Fibroblast of skin of right biceps (primary cell): ENCODE results near the gene SLC10A6.

Experiments used
- DNase-seq: peaks from one replicate; pipeline ENCODE4 v3.0.0-alpha.2; 2013

SLC10A6 gene

DNA sequence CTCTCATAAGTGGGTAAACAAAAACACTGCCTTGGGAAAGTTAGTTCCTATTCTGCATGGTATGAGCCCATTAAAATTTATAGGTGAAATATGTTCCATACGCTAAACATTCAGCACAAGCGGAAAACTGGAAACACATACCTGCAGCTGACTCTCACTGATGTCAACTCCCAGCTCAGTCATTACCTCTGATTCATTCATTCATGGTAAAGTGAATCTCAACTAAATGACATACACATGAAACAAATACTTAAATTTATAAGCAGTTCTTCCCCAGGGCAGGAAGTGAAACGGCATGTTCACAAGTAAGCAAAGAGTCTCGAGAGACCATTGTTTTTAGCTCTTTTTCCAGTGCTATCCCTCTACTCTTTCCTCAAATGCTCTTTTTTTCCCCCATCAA lies 1.6 kb downstream of the SLC10A6 start:
- DNase-seq = no peak

DNA sequence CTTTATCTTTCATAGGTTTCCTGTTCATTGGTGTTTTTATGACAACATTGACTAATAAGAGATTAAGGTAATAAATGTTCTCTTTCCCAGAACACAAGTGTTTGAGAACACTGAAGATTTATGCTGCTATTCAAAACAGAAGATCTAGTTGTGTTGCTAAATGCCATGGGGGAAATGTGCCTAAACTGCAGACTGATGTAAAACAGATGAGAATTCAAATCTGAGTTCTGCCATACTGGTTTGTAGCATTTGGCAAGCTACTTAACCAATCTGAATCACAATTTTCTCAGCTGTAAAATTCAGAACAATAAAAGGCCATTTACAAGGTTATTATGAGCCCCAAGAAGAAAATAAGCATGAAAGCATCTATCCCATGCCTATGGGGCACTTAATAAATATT lies 2.3 kb downstream of the SLC10A6 start:
- no peak for DNase-seq

DNA sequence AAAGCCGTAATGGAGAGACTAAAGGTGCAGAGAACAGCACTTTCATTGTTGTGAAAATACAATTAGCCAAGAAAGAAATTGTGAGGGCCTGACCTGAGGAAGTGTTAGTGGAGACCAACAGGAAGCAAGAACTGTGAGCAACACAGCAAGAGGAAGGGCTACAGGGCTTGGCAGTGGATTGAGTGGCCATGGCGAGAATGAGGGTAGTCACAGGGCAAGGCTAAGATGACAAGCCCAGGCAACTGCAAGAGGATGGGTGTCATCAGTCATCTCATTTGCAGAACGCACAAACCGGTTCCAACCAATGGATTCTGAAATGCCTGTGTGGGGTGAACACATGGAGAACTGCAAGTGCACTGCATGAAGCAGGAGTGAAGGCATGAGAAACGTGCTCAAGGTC lies 3.6 kb downstream of the SLC10A6 start:
- DNase-seq = no peak

DNA sequence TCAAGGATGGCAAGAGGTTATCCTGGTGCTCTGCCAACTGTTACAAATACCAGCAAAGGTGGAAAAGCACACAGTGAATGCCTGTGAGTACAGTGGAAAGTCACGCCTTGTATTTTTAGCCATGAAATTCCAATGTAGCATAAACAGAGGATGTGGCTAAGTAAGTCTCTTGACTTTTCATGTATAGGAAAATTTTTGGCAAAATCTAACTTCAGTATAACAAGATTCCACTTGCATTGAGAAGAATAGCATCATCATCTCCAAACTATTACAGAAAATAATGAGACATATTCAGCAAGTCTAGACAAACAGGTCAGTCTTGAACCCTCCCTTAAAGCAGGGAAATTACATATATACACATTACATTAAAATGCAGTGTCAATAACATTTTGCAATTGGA lies 7.9 kb downstream of the SLC10A6 start:
- DNase-seq = peak; percentile 40

DNA sequence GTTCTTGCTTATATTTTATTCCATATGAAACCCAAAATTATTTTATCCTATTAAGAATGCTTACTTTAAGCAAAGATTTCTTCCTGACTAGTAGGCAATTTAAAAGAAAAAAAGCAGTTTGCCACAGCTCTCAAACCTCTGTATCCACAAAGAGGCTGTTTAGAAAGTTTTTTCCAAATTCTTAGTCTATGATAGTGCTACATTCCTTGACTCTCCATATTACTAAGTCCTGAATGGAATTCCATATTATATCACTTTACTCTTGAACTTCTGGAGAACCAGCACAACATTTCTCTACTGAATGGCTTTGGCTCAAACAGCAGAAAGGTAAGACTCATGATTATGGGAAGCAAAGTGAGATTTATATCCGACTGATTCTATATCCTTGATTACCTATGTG lies 8.3 kb downstream of the SLC10A6 start:
- peak; percentile 46 for DNase-seq

DNA sequence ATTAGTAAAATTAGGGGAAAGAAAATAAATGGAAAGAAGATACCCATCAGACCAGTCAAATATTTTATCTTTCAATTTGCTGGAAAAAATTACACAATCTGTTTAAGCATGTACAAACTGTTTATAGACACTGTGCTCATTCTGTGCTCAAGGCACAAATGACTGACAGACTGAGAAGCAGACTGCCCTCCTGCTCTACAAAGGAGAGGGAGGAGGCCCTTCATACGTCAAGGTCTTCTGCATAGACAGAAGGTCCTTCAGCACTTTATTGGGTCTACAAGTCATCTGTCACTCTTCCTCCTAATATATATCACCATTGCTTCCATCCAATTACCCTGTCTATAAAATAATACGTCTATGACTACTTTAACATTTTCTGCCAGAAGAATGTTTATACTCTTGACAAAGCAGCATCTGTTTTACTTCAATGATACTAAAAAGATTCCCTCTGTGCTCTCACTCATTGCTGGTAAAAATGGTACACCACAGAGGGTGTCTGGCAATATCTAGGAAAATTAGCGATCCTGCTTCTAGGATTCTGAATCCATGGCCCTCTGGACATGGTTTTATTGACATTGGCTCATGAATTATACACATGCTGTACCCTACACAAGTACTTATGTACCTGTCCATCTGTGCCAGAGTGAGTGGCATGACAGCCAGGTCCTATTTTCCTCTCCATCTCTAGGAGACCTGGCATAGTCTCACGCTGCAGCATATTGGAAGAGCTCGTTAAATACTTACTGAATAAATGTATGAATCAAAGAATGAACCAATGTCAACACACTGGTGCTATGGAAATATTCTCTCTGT lies 11.3 kb downstream of the SLC10A6 start:
- DNase-seq = no peak

DNA sequence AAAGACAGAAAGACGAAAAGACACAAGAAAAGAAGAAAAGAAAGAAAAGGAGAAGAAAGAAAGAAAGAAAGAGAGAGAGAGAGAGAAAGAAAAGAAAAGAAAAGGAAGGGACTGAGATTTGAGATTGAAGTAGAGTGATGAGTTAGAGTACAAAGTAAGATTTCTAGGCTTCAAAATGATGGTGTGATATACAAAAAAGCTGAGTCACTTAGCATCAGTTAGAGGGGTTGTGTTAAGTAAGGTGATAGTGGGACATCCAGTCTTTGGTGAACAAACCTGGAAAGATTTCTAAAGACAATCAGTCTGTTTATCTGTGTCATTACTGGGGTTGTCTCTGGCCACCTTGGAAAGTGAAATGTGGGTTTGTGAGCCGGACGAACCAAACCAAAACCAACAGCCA lies 13.5 kb downstream of the SLC10A6 start:
- no peak for DNase-seq

DNA sequence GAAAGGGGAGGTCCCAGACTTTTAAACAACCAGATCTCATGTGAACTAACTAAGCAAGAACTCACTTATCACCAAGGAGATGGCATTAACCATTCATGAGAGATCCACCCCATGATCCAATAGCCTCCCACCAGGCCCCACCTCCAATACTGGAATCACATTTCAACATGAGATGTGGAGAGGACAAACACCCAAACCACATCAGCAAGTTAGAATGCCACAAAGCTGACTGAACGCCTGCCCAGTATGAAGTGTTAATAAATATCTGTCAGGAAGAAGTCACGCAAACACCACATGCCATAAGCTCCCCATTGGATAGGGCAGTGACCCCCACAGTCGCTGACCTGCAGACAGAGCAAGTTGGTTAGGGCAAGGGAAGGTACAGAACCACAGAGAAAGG lies 14.3 kb downstream of the SLC10A6 start:
- peak; percentile 80 for DNase-seq

DNA sequence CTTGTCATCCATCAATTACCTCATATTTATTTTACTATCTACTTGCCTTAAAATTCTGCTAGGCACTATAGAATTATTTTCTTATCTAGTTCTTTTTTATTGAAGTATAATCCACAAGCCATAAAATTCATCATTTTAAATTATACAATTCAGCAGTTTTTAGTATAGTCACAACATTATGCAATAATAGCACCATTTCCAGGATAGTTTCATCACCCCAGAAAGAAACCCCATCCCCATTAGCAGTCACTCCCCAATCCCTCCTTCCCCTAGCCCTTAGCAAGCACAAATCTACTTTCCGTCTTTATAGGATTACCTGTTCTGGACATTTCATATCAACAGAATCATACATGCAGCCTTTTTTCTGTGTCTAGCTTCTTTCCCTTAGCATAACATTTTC lies 15.6 kb downstream of the SLC10A6 start:
- no peak for DNase-seq

DNA sequence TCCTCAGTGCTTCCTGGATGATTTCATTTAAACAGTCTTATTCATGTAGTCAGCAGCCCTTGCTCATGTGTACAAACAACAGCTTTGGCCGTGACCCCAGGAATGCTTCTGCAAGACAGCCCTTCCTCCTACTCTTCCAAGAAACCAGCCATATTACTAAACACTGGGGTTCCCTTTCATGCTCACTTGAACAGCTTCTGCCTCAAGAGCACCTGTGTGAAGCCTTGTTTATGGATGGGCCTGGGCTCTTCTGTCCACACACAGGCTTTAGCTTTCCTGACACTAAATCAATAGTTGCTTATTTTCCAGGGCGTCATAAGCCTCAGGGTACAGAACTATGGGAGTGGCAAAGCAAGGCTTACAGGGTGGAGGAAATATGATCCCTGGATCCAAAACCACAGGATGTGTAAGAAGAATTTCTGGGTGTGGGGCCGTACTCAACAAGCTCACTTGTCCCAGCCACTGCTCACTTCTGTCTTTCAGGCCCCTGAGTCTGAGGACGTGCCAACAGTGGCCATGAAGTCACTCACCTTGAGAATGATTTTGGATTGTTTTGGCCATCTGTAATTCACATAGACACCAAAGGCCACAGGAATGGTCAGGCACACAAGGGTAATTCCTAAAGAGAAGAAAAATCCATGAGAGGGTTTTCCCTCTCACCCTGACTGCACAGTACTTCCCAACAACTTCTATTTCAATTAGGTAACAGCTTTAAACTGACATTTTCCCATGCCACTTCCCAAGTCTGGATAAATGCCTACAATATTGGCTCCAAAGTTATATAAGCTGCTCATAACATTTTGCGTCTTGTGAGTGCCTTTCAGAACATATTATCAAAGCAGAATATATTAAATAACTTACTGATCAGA lies 17.7 kb downstream of the SLC10A6 start:
- DNase-seq = peak; percentile 88

DNA sequence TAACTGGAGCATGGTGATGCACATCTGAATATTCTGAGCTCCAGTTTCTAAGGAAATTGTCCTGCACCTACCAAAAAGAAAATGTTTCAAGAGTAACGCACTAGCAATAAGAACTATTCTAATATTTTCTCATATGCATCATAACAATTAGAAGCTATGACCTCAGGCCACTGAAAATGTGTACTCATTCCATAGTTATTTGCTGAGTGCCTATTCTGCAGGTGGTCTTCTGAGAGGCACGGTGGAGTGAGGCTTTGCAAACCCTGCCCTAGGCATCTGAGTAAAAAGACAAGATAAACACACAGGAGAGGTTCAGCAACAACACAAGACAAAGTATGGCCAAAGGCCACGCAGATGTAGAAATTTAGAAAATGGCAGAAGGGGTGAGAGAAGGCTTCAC lies 23.7 kb downstream of the SLC10A6 start:
- peak; percentile 27 for DNase-seq

DNA sequence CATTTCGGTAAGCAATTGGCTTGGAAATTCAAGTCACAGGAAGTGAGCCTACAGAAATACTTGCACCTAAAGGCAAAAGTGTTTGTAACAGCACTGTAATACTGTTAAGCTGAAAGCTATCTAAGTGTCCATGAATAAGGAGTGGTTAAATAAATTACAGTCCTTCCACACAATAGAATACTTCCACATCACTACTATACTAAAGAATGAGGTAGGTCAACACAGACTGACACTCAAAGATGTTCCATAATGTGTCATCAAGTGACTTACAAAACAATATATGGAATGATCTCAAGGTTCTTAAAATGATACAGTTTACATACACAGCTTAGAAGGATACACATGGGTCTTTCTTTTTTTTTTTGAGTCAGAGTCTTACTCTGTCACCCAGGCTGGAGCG lies 27.0 kb downstream of the SLC10A6 start:
- DNase-seq = peak; percentile 25

DNA sequence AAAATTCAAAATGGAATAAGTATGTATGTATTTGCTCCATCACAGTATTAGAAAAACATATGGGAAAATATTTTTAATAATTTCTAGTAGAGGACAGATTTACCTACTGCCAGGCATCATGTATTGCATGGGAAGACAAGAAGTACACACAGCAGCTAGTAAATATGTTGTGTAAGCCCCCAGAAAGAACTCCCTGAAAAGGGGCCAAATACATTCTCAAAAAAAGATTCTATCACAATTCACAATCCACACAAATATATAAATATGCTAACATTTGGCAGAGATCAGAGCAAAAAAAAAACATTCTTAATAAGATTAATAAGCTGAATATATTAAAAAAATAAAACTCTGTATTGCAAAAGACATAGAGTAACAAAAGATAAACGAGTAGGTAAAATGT lies 28.0 kb downstream of the SLC10A6 start:
- no peak for DNase-seq

DNA sequence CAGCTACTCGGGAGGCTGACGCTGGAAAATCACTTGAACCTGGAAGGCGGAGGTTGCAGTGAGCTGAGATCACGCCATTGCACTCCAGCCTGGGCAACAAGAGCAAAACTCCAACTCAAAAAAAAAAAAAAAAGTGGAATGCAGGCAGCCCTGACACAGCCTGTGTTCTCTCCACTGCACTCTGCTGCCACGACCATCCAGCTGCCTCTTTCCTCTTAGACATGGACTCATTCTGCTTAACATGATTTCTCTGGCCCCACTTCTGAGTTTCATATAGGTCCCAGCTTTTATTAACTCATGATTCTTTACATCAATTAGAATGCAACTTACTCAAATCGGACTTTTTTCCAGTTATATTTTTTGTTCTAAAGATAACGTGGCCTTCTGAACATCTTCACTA lies 29.6 kb downstream of the SLC10A6 start:
- DNase-seq = no peak

DNA sequence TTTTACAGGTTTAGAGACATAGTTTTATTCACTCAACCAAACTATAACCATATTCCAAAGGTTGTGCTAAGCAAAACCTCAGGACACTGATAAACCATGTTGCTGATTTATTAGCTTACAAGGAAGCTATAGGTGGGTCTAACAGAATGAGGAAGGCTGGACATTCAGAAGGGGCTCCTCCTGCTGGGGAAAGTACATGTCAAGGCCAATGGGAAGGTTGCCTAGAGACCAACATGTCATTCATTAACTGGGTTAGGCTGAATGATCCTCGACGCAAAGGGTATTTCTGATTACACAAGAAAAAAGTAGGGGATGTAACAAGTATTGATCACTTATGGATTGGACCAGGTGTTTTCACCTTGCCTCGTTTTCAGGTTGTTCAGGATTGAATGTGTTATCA lies 30.3 kb downstream of the SLC10A6 start:
- DNase-seq = no peak

DNA sequence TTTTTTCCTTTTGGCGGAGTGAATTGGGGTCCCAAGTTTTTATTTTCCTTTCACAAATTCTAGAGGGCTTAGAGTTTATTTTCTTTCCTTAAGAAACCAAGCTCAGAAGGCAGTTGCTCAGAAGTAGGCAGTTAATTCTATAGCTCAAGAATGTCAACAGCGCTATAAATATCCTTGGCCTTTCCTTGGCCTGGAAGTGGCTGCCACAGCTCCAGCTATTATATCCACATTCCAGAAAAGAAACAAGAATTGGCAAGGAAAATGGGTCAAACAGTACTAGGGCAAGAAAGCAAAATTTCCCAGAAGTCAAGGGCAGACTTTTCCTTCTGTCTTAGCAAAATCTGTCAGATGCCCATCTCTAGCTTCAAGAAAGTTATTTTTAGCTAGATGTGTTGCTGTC lies 31.0 kb downstream of the SLC10A6 start:
- DNase-seq = peak; percentile 84

DNA sequence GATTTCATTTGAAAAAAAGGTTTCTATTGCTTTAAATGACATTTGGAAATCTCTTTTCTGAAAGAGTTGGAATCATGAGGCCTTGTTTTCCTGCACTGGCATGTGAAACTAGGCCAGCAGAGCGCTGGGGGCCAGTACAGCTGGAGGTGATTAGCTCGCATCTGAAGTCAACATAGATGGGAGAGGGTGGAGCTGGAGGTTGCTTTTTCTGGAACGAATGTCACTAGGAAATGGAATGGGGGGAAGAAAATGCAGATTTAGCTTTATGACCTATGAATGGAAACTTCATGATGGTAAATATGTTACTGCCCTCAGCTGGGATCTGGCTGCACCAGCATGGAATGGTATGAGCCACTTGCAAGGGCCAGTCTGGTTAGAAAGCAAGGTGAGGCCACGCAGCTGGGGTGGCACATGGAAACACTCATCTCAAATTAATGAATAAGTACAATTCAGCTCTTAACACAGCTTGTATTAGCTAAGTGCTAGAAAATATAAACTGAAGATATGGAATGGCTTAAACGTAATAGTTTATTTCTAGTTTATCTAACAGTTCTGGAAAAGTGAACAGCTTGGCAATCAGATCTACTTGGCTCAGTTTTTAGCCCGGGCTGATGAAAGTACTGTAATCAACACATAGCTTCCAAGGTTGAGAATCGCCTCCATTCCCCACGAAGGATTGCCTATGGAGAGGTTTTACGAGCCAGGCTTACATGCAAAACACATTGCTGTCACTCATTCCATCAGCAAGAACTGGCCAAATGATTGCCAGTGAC lies 32.5 kb downstream of the SLC10A6 start:
- DNase-seq = peak; percentile 78

DNA sequence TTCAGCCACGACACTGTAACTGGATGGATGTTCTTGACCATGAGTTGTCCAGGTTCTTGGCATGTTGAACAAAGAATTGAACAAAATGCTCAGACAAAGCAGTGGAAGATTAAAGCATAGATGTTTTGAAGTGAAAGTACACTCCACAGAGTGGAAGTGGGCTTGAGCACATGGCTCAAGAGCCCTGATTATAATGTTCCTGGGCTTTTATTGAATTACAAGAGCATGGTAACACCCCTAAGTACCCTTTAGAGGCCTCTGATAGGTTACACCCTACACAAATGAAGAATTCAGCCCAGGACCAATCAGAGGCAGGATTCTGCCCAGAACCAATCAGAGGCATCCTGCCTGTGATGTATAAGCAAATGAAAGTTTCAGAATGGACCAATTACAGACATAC lies 33.5 kb downstream of the SLC10A6 start:
- DNase-seq = no peak

DNA sequence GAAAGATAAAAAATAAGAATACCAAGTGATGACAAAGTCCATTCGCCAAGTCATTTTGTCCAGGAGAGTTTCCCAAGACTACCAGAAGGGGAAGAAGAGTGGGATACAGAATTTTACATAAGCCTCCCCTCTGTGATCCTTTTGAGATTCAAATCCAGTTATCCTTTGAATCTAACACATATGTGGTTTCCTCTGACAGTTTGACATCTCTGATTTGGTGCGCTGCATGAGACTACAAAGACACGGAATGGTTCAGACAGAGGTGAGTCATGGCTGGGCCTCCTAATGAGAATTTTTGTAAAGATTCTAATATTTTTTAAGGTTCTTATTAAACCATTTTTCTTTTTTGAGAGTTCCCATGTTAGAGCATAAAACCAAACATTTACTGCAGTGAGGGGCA lies 38.3 kb downstream of the SLC10A6 start:
- DNase-seq = peak; percentile 31

DNA sequence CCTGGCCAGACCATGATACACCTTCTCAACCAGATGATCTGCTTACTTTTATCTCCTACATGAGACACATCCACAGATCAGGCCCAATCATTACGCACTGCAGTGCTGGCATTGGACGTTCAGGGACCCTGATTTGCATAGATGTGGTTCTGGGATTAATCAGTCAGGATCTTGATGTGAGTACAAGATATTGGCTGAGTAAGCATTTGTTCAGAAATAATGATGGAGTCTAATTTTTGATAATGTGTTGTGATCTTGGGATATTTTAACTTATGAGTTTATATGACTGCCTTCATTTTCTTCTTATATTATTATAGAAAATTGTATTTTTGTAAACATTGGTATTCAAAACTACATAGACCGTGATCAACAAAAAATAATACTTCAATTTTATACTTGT lies 39.4 kb downstream of the SLC10A6 start:
- DNase-seq = no peak

DNA sequence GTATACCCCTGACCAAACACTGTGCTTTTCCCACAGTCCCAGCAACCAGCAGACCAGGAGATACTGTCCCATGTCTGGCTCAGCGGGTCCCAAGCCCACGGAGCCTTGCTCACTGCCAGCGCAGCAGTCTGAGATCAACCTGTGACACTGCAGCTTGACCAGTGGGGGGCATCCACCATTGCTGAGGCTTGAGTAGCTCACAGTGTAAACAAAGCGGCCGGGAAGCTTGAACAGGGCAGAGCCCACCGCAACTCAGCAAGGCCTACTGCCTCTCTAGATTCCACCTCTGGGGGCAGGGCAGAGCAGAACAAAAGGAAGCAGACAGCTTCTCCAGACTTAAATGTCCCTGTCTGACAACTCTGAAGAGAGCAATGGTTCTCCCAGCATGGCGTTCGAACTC lies 58.1 kb downstream of the SLC10A6 start:
- DNase-seq = no peak

DNA sequence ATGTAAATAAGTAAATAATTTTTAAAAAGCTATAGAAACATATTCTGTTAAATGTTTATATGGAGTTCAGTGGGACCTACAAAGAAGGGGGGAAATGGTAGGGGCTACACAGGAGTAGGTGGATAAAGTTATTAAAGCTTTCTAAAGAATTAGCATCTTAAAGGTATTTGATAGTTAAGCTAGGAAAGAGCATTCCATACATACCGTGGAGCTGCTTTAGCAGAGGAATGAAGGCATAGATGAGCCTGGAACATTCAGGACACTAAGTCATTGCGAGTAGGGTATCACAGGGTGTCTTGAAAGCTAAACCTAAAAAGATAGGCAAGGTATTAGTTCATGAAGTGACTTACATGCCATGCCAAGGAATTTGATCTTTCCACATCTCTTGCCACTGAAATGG lies 60.4 kb downstream of the SLC10A6 start:
- DNase-seq = no peak

DNA sequence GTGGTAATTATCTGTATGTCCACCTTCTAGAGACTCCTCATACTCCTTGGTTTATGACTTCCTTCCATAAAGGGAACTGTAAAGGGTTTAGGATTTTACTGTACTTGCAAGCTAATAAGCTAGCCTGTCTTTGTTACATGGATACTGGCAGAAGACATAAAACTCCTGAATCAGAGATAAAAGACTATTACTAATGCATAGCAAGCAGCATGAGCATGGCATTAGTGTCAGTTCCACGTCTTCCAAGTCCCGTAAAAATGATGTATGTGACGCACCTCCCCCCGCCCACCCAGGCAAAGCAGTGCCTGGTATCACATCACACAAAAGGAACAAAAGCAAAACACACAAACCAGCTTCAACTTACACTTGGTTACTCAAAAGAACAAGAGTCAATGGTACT lies 71.0 kb downstream of the SLC10A6 start:
- DNase-seq = no peak

DNA sequence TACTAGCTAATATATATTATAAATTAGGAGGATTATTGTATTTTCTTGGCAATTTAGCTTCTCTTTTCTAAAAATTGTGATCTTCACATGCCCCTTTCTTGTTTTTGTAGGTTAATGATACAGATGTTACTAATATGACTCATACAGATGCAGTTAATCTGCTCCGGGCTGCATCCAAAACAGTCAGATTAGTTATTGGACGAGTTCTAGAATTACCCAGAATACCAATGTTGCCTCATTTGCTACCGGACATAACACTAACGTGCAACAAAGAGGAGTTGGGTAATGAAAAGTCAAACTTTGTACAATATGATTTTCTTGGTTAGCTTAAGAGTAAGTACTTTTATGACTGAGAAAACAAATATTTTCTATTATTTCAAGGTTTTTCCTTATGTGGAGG lies 74.1 kb downstream of the SLC10A6 start:
- DNase-seq = no peak
